ENCODE data around the gene WDFY3.

WDFY3 gene

GRCh38 chr4:84648863-84649647 lies 317.4 kb downstream of the WDFY3 start:
- H3K36me3 Mint-ChIP-seq = no peaks in the 10 kb centered on the region
- H3K27ac Mint-ChIP-seq = no peak overlapping the region
- H3K9me3 Mint-ChIP-seq = no peaks in the 10 kb centered on the region
- H3K27me3 Mint-ChIP-seq = no peaks in the 10 kb centered on the region
- H3K4me3 Mint-ChIP-seq = no peak overlapping the region
- H3K4me1 Mint-ChIP-seq = no peaks in the 10 kb centered on the region

- Mint-ChIP-seq H3K27ac (no peak overlapping the region), H3K27me3 (no peaks in the 10 kb centered on the region), H3K4me1 (no peaks in the 10 kb centered on the region), H3K4me3 (no peak overlapping the region), H3K9me3 (no peaks in the 10 kb centered on the region), H3K36me3 (no peaks in the 10 kb centered on the region)
Observed at GRCh38 chr4:84648178-84648577, 318.3 kb downstream of the WDFY3 start.

- Mint-ChIP-seq H3K36me3 (peaks cover 2% of the 10 kb centered on the region), H3K9me3 (no peaks in the 10 kb centered on the region), H3K4me1 (no peaks in the 10 kb centered on the region), H3K4me3 (no peak overlapping the region), H3K27me3 (no peaks in the 10 kb centered on the region), H3K27ac (no peak overlapping the region)
Observed at GRCh38 chr4:84647312-84647884, 319.1 kb downstream of the WDFY3 start.

GRCh38 chr4:84644087-84644486 lies 322.4 kb downstream of the WDFY3 start:
- Mint-ChIP-seq H3K4me1 (no peaks in the 10 kb centered on the region), H3K27ac (no peak overlapping the region), H3K36me3 (peaks cover 2% of the 10 kb centered on the region), H3K27me3 (no peaks in the 10 kb centered on the region), H3K9me3 (no peaks in the 10 kb centered on the region), H3K4me3 (no peak overlapping the region)

GRCh38 chr4:84639145-84639544 lies 327.3 kb downstream of the WDFY3 start:
- no peaks in the 10 kb centered on the region for H3K9me3 Mint-ChIP-seq
- no peaks in the 10 kb centered on the region for H3K27me3 Mint-ChIP-seq
- no peak overlapping the region for H3K27ac Mint-ChIP-seq
- H3K4me3 Mint-ChIP-seq = no peak overlapping the region
- H3K36me3 Mint-ChIP-seq = peaks cover 5% of the 10 kb centered on the region
- H3K4me1 Mint-ChIP-seq = no peaks in the 10 kb centered on the region

GRCh38 chr4:84638092-84638491 lies 328.4 kb downstream of the WDFY3 start:
- no peaks in the 10 kb centered on the region for H3K9me3 Mint-ChIP-seq

GRCh38 chr4:84634961-84635360 lies 331.5 kb downstream of the WDFY3 start:
- no peak overlapping the region for H3K4me3 Mint-ChIP-seq
- no peaks in the 10 kb centered on the region for H3K9me3 Mint-ChIP-seq
- H3K4me1 Mint-ChIP-seq = no peaks in the 10 kb centered on the region
- H3K36me3 Mint-ChIP-seq = peaks cover 3% of the 10 kb centered on the region
- no peak overlapping the region for H3K27ac Mint-ChIP-seq
- H3K27me3 Mint-ChIP-seq = no peaks in the 10 kb centered on the region

More at GRCh38 chr4:84638092-84638491, 328.4 kb downstream of the WDFY3 start:
- Mint-ChIP-seq H3K27me3 (no peaks in the 10 kb centered on the region), H3K36me3 (peaks cover 5% of the 10 kb centered on the region), H3K4me3 (no peak overlapping the region), H3K27ac (no peak overlapping the region), H3K4me1 (no peaks in the 10 kb centered on the region)

GRCh38 chr4:84632092-84632491 lies 334.4 kb downstream of the WDFY3 start:
- Mint-ChIP-seq H3K36me3 (peaks cover 3% of the 10 kb centered on the region), H3K4me3 (no peak overlapping the region), H3K27me3 (no peaks in the 10 kb centered on the region), H3K4me1 (no peaks in the 10 kb centered on the region), H3K9me3 (no peaks in the 10 kb centered on the region), H3K27ac (no peak overlapping the region)

GRCh38 chr4:84631573-84631972 lies 334.9 kb downstream of the WDFY3 start:
- H3K9me3 Mint-ChIP-seq = no peaks in the 10 kb centered on the region
- no peak overlapping the region for H3K4me3 Mint-ChIP-seq
- peaks cover 2% of the 10 kb centered on the region for H3K36me3 Mint-ChIP-seq
- H3K27ac Mint-ChIP-seq = no peak overlapping the region
- H3K27me3 Mint-ChIP-seq = no peaks in the 10 kb centered on the region
- no peaks in the 10 kb centered on the region for H3K4me1 Mint-ChIP-seq

GRCh38 chr4:84626673-84627072 lies 339.8 kb downstream of the WDFY3 start:
- Mint-ChIP-seq H3K27me3 (no peaks in the 10 kb centered on the region), H3K9me3 (no peaks in the 10 kb centered on the region), H3K27ac (no peak overlapping the region), H3K36me3 (peaks cover 2% of the 10 kb centered on the region), H3K4me1 (no peaks in the 10 kb centered on the region), H3K4me3 (no peak overlapping the region)

- Mint-ChIP-seq H3K4me3 (no peak overlapping the region), H3K36me3 (peaks cover 2% of the 10 kb centered on the region), H3K27ac (no peak overlapping the region), H3K4me1 (no peaks in the 10 kb centered on the region), H3K9me3 (no peaks in the 10 kb centered on the region), H3K27me3 (no peaks in the 10 kb centered on the region)
Observed at GRCh38 chr4:84623661-84624060, 342.8 kb downstream of the WDFY3 start.

- no peaks in the 10 kb centered on the region for H3K9me3 Mint-ChIP-seq
- no peak overlapping the region for H3K4me3 Mint-ChIP-seq
- no peaks in the 10 kb centered on the region for H3K4me1 Mint-ChIP-seq
Observed at GRCh38 chr4:84622959-84623358, 343.5 kb downstream of the WDFY3 start.

More at GRCh38 chr4:84622959-84623358, 343.5 kb downstream of the WDFY3 start:
- no peaks in the 10 kb centered on the region for H3K27me3 Mint-ChIP-seq
- peaks cover 2% of the 10 kb centered on the region for H3K36me3 Mint-ChIP-seq
- H3K27ac Mint-ChIP-seq = no peak overlapping the region
